OCI-M1 (cell line): Measurements from ENCODE around the gene GALNT16.
A peak's percentile ranks its signal among the peaks of the same experiment; 100 is the strongest.
"Not testable (repeated sequence)": the region's sequence is repeated elsewhere in the genome, so short reads cannot be mapped to it uniquely, and the experiment has no call there.

Source experiments
- DNase-seq: peaks from one replicate; lab custom pipeline; 2025; lab: John Stamatoyannopoulos, UW

GALNT16 gene

DNA sequence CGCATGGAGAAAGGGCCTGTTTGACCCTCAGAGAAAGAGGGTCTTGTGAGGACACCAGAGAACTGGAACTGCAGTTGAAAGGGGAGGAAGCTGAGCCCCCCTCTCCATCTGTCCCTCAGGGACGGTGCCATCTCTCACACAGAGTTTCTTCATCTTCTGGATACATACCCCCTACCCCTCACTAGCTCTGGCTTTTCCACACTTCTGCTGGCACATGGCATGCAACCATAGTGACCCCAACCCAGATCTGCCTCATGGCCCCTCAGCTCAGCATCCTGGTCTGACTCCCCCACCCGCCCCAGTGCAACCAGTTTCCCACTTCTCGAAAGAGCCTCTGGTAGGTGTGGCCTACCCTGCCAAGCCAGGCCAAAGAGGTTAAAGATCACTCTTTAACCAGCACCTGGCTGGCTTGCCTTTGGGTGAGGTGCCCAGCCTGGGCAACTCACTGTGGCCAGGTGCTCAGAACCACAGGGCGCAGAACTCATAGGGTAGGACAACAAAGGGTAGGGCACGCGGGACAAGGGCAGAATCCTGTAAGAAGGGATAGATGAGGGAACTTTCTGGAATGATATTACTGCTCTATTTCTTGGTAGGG is 25.8 kb downstream of the GALNT16 start:
- DNase-seq = no peak

DNA sequence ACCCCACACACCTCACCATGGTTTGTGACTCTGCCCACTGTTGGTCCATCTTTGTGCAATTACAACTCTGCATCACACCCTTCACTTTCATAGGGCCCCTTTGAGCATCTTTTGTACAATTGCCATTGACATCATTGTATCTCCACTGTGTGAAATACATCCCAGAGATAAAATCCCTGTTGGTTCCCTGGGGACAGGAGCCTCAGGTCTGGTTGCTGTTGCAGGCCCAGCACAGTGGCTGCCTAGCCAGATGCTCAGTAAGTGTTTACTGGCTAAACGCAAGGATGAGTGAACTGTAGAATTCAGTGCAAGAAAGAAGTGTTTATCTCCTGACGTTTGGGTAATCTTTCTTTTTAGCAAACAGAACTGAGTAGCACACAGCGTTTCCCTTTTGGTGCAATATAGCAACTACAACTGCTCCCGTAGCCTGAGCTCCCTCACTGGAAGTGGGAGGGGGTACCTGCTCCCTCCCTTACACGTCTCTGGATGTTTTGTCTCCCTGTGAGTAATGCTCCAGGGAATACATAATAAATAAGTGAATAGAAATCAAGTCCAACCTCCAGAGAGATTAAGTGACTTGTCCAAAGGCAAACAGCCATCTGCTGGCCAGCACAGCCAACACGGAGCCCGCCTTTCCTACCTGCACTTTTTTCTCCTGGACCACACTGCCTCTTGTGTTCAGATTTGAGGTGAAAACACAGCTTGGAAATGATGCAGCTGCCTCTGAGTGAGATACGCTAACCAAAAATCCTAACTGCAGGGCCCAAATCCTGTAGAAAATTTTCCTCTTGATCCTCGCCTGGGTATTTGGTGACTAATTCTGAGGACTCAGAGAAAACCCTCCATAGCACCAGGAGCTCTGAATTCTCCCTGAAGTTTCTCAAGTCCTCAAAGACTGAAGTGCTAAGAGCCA is 27.4 kb downstream of the GALNT16 start:
- DNase-seq = no peak

DNA sequence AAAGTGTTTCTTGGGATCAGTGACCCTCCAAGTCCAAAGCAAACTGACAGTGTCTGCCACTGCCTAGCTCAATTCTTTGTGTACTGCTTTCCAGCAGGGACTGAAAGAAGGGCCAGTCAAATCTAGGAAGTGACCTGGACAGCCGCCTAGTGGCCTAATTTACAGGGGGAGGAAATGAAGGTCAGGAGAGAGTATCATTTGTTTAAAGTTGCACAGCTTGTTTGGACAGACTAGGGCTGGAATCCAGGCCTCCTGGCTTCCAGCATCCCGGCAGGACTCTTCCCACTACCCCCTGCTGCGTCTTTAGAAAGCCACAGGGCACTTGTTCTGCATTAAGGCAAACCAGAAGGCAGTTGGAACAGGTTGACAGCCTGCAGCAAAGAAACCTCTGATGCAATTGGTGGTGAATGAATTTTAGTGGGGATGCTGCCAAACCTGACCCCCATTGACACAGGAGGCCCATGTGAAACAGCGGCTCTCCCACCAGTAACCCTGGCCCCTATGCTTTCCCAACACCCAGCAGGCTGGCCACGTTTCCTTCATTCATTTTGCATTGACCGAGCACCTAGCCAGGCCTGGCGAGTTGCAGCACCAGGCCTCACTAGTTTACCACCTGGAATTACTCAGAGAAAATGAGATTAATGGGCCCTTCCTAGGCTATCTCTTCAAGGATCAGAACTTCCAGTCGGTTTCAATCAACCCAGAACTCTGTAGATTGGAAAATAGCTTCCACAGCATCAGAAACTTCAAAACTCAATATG is 28.2 kb downstream of the GALNT16 start:
- DNase-seq = peak; percentile 18

DNA sequence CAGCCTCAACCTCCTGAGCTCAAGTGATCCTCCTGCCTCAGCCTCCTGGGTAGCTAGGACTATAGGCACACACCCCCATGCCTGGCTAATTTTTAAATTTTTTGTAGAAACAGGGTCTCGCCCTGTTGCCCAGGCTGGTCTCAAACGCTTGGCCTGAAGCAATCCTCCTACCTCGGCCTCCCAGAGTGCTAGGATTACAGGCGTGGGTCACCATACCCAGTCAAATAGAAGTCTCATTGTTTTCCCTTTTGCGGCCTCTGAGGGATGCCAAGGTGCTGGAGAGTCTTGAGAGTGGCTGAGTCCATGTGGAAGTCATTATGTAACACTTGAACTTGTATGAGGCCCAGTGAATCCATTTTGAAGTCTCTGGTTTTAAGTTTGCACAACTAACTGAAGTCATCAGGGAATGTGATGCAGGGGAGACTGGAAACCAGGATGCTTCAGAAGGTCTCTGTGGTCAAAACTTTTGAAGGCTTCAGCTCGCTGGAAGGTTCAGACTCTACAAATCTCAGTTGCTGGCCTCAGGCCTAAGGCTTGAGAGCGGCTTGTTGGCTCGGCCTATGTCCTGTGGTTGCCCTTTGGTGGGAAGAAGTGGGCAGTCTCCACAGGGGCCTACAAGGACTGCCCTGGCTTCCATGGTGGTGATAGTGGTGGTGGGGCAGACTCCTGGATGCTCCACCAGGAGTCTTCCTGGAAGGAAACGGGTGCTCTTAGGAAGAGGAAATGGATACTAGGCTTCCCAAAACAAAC is 29.2 kb downstream of the GALNT16 start:
- DNase-seq = no peak

DNA sequence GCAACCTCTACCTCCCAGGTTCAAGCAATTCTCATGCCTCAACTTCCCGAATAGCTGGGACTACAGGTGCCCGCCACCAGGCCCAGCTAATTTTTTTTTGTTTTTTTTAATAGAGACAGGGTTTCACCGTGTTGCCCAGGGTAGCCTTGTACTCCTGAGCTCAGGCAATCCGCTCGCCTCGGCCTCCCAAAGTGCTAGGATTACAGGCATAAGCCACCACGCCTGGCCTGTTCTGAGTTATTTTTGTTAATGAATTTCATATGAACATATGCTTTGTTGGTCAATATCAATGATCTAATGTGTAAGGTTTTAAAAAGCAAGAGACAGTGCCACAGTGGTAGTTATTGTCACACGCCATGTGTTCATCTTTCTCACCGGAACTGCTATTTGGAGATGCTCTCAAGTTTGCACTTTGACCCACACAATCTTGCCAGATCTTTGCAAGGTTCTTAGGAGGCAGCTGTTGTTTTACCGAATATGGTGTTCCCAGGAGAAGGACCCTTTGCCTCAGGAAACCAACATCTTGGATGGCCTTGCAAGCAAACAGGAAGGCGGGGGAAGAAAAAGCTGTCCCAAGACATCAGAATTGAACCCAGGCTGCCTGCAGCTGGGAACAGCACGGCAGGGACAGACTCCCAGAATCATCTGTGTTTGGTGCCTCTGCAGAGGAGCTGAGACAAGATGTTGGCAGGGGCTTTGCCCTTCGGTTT is 30.0 kb downstream of the GALNT16 start:
- no peak for DNase-seq

DNA sequence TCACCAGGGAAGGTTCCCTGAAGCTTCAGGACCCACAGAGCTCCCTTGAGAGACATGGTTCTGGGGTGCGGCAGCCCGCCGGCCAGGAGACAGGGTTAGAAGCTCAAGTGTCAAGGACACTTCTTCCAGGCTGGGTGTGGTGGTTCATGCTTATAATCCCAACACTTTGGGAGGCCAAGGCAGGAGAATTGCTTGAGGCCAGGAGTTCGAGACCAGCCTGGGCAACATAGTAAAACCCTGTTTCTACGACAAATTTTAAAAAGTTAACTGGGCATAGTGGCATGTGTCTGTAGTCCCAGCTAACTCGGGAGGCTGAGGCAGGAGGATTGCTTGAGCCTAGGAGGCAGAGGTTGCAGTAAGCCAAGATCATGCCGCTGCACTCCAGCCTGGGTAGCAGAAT is 30.9 kb downstream of the GALNT16 start:
- not testable (repeated sequence) for DNase-seq

DNA sequence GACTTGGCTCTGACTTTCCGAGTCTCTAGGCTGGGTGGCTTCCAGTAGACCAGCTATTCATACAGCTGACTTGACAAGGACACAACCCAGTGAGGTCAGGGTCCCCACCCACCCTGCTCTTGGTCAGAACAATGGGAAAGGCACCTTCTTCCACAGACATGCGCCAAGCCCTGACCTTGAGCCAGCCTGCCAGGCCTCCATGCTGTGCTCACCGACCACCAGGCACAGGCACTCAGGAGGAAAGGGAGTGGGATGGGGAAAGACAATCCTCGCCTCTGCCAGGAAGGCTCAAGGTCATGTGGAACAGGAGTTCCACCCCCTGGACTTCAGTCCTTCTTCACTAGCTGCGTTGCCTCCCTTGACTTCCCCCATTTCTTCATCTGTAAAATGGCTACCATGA is 31.4 kb downstream of the GALNT16 start:
- no peak for DNase-seq

DNA sequence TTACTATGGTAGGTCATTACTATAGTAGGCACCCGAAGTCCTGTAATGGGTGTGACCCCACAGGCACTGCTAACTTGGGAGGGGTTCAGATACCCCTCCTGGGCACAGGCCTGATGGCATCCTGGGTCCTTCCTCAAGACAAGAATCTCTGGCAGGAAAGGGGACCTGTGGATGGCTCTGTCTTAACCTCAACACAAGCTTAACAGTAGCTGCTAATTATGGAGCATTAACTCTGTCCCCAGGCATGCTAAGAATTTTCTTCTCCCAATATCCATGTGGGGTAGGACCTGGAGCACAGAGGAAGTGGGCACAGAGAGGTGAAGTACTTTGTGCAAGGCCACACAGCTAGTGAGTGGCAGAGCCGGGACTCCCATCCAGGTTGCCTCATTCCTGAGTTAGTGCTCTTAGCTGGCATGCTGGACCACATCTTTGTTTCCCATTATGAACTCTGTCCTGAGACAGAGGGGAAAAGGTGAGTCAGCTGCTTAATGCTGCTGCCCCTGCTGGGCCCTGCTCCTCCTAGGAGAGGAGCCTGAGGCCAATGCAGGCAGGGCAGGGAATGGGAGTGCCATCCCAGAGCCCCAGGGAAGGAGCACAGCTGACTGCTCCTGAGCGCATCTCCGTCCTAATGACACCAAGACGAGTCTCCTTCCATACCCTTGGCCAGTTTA is 32.1 kb downstream of the GALNT16 start:
- DNase-seq = no peak

DNA sequence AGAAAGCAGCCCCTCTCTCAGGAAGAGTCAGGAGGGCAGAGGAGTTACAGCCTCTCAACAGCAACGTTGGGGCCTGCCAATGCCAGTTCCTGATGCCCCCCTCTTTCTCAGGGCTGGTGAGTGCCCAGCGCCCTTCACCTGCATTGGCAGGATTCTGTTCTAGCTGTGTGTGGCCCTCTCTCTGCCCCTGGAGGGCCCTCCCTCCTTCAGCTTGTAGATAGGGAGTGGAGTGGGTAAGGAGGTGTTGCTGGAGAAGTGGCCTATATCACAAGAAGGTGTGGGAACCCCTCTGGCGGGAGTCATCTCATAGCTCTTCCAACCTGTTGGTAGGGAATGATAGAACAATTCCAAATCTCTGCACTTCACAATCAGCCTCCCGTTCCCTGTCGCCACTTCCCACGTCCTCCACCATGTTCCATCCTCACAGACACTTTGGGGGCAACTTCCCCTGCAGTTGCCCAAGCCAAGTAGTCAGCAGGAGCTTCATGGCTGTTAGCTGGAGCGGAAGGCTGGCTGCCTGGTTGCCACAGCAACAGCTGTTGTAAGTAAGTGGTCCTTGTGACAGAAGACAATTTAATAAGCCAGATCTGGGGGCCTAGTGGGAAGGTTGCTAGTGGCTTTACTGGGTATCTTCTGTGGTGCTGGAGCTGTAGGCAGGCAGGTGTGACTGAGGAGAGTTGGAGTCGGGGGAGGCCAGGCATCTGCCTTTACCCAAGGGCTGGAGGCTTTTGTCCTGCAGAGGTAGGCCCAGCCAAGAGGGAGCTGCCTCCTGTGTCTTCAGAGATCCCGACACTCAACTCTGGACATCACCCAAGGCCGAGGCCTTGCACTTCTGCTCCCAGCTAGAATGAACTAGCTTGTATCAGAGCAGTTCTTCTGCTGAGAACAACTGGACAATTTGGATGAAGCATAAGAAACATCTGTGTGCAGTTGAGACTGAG is 38.4 kb downstream of the GALNT16 start:
- no peak for DNase-seq

DNA sequence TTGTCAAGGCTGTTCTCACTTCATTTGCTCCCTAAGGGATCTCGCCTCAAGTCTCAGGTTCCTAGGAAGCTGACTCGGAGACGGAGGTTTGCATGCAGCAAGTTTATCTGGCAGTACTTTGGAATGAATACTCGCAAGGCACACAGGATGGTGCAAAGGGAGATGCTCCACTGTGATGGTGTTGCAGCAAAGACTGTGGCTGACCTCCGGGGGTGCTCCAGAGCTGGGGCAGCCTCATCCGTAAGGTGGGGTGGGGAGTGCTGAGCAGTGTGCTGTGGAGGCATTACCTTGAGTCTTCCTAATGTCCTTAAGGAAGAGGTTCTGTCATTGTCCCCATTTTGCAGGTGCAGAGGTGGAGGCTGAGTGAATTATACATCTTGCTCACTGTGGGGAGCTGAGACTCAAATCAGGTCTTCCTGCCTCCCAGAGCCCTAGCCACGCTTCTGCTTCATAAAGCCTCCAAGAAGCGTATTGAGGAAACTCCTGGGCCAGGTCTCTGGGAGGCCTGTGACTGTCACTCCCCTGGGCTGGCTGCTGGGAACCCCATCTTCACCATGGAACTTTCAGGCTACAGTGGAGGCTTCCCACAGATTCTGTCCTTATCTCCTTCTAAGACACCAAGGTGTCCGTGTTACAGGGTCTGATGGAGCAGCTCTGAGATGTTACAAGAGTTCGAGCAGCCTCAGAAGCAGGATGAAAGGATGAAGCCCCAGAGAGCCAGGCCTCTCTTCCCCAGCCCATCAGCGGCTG is 39.5 kb downstream of the GALNT16 start:
- no peak for DNase-seq

DNA sequence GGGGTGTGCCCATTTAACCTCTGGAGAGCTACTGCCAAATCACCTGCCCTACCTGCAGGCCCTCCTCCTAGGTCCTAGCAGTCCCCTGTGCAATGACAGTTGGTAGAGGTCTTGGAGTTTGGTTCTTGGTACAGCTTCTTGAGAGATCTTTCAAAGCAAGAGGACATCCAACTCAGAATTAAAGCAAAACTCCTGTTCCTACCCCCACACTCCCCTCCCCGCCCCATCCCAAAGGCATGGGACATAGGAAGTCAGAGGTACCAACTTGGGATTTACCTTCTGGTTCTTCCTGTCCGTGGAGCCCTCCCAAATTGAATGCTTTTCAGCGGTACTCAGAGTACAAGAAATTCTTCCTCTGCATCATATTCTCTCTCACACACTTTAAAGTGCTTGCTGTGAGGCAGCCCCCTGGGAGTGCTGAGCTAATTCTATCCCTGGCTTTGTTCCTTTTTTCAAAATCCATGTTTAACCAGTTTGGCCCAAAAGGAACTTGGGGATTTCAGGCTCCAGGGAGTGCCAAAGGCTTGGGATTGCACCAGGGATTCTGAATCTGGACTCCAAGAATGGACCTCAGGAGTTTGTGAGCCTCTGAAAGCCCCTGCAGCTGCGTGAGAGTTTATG is 40.8 kb downstream of the GALNT16 start:
- no peak for DNase-seq

DNA sequence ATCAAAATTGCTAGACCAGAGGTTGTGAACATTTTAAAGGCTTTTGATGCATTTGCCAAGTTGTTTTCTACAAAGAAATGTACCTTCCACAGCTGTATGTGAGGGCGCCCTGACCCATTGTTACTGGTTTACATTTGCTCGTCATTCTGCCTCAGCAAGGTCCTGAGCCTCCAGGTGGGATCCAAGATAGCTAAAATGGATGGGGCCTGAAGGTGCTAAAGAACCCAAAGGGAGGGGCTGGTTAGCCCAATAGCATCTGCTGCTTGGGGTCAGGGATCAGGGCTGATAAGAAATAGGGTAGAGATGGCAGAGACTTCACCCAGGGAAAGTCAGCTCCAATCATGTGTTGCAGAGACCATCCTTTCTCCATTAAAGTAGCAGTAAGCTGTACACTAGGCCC is 43.1 kb downstream of the GALNT16 start:
- DNase-seq = no peak

DNA sequence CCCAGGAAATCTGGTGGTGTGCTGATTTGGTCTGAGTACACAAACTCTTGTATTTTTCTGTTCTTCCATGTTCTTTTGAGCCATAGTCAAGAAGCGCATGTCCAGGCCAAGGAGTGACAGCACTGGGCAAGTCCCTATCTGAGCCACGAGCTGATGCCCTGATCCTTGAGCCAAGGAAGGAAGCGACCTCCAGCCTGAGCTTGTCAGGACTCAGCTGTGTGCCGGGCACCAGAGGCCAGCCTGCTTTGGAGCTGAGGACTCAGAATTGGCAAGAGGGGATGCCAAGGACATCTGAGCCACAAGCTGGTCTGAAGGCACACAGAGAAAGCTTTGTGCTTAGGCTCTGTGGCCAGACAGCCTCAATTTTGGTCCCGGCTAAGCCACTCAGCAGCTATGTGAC is 52.6 kb downstream of the GALNT16 start:
- DNase-seq = no peak

DNA sequence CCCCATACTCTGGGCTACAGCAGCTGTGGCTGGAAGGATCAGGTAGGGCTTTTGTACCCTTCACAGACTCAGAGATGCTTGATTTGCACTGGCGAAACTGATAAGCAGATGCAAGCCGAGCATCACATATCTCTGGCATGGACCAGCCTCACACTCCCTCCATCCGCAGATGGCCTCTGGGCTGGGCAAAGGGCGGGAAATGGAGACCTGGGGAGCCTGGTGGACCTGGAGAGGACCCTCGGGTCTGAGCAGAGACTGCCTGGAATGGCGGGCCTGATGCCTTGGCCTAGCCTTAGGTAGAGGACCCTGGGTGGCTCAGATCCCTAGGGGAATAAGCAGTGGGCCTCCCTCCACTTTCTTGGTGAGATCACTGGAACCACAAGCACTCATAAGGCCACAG is 53.2 kb downstream of the GALNT16 start:
- DNase-seq = no peak

DNA sequence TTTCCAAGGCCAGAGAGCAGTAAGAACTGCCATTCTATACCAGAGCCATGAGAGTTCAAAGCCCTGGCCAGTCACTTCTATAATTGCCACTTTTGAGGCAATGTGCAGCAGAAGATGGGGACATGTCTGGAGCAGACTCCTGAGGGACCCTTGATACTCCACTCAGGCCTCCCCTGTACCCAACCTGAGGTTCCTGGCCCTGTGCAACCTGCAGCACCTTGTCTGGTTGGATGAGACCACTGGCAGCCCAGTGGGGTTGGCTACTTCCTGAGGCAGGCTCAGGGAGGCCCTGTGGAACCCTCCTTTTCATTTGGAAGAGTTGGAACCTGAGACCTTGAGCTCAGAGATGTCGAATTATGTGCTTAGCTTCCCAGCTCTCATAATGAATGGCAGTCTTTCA is 54.4 kb downstream of the GALNT16 start:
- DNase-seq = no peak

DNA sequence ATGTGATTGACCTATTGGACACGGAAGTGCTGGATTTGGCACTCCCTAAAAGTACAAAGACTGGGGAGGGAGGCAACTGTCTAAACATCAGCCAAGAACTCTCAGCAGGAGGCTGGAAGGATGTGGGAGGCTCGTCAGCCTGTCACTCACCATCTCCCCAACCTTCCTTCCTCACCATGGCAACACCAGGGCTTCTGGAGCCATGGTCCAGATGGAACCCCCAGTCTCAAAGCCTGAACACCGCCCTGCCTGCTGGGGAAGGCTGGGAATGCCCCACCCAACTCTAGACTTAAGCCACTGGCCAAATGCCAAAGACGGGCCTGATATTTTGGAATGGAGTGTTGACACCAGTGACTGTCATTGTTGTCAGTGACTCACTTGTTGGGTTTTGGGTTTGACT is 55.3 kb downstream of the GALNT16 start:
- no peak for DNase-seq

DNA sequence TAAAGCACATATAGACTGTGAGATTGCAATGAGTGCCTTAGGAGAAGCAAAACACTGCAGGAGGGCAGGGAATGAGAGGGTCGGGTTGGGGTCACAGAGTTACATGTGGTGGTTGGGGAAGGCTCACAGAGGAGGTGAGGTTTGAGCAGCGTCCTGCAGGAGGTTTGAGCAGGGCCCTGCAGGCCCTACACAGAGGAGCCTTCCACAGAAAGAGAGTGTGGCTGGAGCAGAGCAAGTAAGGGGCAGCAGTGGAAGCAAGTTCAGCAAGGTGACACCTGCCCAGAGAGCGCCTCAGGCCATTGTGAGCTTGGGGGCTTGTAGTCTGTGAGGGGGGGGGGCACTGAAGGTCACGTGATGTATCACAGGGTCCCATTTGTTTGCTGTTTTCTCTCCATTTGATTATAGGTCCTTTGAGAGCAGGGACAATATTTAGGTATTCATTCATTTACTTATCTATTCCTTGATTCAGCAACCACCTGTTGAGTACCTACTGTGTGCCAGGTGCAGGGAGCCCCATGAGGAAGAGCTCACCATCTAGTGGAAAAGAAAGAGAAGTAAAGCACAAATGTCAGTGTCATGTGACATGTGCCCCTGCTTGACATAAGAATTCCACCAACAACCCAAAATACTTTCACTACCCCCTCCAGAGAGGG is 56.6 kb downstream of the GALNT16 start:
- no peak for DNase-seq

DNA sequence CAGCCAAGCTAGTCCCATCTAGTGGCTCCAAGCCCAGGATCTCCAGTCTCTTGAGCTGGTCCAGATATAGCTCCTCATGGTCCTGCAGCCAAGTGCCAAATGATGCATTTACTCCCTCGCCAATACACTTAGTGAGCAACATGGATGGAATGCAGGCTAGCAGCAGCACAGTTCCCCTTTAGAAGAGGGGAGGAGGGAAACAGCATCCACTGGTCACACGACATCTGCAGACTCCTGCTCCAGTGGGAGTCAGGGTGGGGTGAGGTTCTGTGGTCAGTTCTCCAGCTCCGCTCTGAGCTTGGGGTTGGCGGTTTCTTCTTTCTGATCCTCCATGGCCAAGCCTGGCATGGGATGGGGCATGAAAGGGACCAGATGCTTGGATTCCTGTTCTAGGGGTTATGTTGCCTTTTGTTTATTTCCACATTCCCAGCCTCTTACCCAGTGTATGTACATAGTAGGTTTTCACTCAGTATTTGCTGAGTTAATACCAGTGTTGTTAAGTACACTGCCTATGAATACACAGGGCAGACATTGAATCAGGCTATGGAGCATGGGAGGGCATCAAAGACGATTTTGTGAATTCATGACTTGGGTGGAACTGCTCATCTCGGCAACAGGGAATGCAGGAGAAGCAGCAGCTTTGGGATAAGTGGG is 57.3 kb downstream of the GALNT16 start:
- no peak for DNase-seq
